Activated T-cell treated with anti-CD3 and anti-CD28 coated beads, Interleukin-2, amount 50 U/mL, for 72 hours (primary cell): ENCODE measurements around the gene PRRG1. TPM values are rescaled to one million over a fixed set of nuclear protein-coding genes. Genes with fewer than 3 reads are reported as not detected.
A peak's percentile ranks its signal among the peaks of the same experiment; 100 is the strongest.
"Not testable (repeated sequence)": the region's sequence is repeated elsewhere in the genome, so short reads cannot be mapped to it uniquely, and the experiment has no call there.

ENCODE experiments used
- ATAC-seq, 2 donors: fragments of 150-1000 bp; cut with Tn5 transposase; replicated peaks in 1 of 2; 2 replicates each; pipeline ENCODE4 v1.10.0; 2021; ENCODE audit warnings: moderate library complexity in 2 of 2, mild to moderate bottlenecking in 1 of 2
- DNase-seq, 2 donors: peaks; one replicate each; pipeline ENCODE4 v3.0.0; 2021 to 2022; ENCODE audit warnings: mixed read lengths in 1 of 2
- H3K27ac Mint-ChIP-seq: one replicate; pipeline ENCODE4 v1.8.0; 2022; ENCODE audit warnings: mild to moderate bottlenecking, moderate library complexity, mixed read lengths
- H3K27me3 Mint-ChIP-seq: one replicate; pipeline ENCODE4 v1.8.0; 2022; ENCODE audit warnings: low read depth, mixed read lengths
- H3K36me3 Mint-ChIP-seq, 2 donors: one replicate each; pipeline ENCODE4 v1.8.0; 2022; ENCODE audit warnings: mixed read lengths in 2 of 2, mild to moderate bottlenecking in 1 of 2; ENCODE audit not compliant: insufficient read depth in 2 of 2
- H3K4me1 Mint-ChIP-seq: one replicate; pipeline ENCODE4 v1.8.0; 2022; ENCODE audit warnings: low read depth, mixed read lengths
- H3K4me3 Mint-ChIP-seq, 2 donors: one replicate each; pipeline ENCODE4 v1.8.0; 2022; ENCODE audit warnings: mild to moderate bottlenecking in 2 of 2, mixed read lengths in 2 of 2, moderate library complexity in 2 of 2
- H3K9me3 Mint-ChIP-seq, 2 donors: one replicate each; pipeline ENCODE4 v1.8.0; 2022; ENCODE audit warnings: mixed read lengths in 2 of 2
- total RNA-seq, 2 donors: library from RNA; stranded (reverse); gene quantifications; one replicate each; pipeline ENCODE4 v1.2.3, GENCODE V29; 2022

Gene PRRG1
- total RNA-seq, 2 donors from 2014 or later, result not detected

- no peak overlapping the region for H3K4me3 Mint-ChIP-seq
- ATAC-seq, result no peak
- peaks cover 24% of the 10 kb centered on the region for H3K27me3 Mint-ChIP-seq
- H3K27ac Mint-ChIP-seq, result no peak overlapping the region
- DNase-seq, result no peak
- H3K36me3 Mint-ChIP-seq, result no peaks in the 10 kb centered on the region
- H3K9me3 Mint-ChIP-seq, result no peaks in the 10 kb centered on the region
- no peaks in the 10 kb centered on the region for H3K4me1 Mint-ChIP-seq
These were observed 105.5 kb downstream of the PRRG1 start for GRCh38 chrX:37454537-37455285.

DNA sequence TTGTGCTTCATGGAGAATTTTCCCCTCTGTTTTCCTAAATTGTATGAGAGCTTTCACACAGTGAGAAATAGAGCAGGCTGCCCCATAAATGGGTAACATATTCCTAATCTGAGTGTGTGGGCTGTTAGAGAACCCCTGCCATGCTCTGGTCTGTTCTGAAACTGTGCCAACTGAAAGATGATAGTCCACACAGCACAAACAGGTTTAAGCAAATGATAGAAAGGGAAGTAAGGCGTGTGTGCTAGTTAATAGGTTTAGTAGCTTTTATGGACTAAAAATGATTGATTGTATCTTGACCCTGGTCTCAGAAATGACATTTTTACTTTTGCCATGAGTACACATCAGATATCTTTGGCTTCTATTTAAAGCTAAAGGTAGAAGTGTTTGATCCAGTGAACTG is 106.2 kb downstream of the PRRG1 start:
- H3K36me3 Mint-ChIP-seq, result peaks cover 0 to 2% of the 10 kb centered on the region in 2 donors
- ATAC-seq, result no peak
- peaks cover 31% of the 10 kb centered on the region for H3K27me3 Mint-ChIP-seq
- no peak overlapping the region for H3K27ac Mint-ChIP-seq
- H3K4me3 Mint-ChIP-seq, result no peak overlapping the region
- no peaks in the 10 kb centered on the region for H3K4me1 Mint-ChIP-seq
- DNase-seq, result no peak
- no peaks in the 10 kb centered on the region for H3K9me3 Mint-ChIP-seq

GRCh38 chrX:37460285-37460684 is 111.1 kb downstream of the PRRG1 start:
- peak overlapping the region; percentile 38 for H3K27ac Mint-ChIP-seq
- not testable (repeated sequence) for H3K4me3 Mint-ChIP-seq, DNase-seq, H3K36me3 Mint-ChIP-seq, H3K9me3 Mint-ChIP-seq, H3K4me1 Mint-ChIP-seq, ATAC-seq
- H3K27me3 Mint-ChIP-seq, result peaks cover 35% of the 10 kb centered on the region

GRCh38 chrX:37462346-37462745 is 113.2 kb downstream of the PRRG1 start:
- Mint-ChIP-seq H3K27me3 (peaks cover 47% of the 10 kb centered on the region), H3K27ac (no peak overlapping the region), H3K36me3 (peaks cover 0 to 2% of the 10 kb centered on the region in 2 donors), H3K9me3 (peaks cover 0 to 3% of the 10 kb centered on the region in 2 donors), H3K4me1 (no peaks in the 10 kb centered on the region), H3K4me3 (no peak overlapping the region)
- DNase-seq, result no peak
- no peak for ATAC-seq

- no peak for ATAC-seq
- no peak for DNase-seq
- H3K27me3 Mint-ChIP-seq, result peaks cover 23% of the 10 kb centered on the region
- no peak overlapping the region for H3K4me3 Mint-ChIP-seq
- no peaks in the 10 kb centered on the region for H3K9me3 Mint-ChIP-seq
- no peaks in the 10 kb centered on the region for H3K36me3 Mint-ChIP-seq
- H3K27ac Mint-ChIP-seq, result no peak overlapping the region
- no peaks in the 10 kb centered on the region for H3K4me1 Mint-ChIP-seq
These were observed 119.1 kb downstream of the PRRG1 start for GRCh38 chrX:37468124-37468739.

- DNase-seq (no peak), ATAC-seq (no peak)
- Mint-ChIP-seq H3K4me3 (no peak overlapping the region), H3K36me3 (no peaks in the 10 kb centered on the region), H3K27me3 (peaks cover 20% of the 10 kb centered on the region), H3K27ac (no peak overlapping the region), H3K4me1 (no peaks in the 10 kb centered on the region), H3K9me3 (no peaks in the 10 kb centered on the region)
These were observed 121.5 kb downstream of the PRRG1 start for GRCh38 chrX:37470711-37471110.

- no peaks in the 10 kb centered on the region for H3K9me3 Mint-ChIP-seq
These were observed 123.7 kb downstream of the PRRG1 start for GRCh38 chrX:37472836-37473235.

GRCh38 chrX:37474478-37474877 is 125.3 kb downstream of the PRRG1 start:
- Mint-ChIP-seq H3K27ac (no peak overlapping the region), H3K9me3 (no peaks in the 10 kb centered on the region), H3K27me3 (peaks cover 20% of the 10 kb centered on the region), H3K4me3 (no peak overlapping the region), H3K4me1 (no peaks in the 10 kb centered on the region), H3K36me3 (no peaks in the 10 kb centered on the region)
- no peak for ATAC-seq
- DNase-seq, result no peak

More at GRCh38 chrX:37472836-37473235, 123.7 kb downstream of the PRRG1 start:
- no peak overlapping the region for H3K27ac Mint-ChIP-seq
- H3K4me3 Mint-ChIP-seq, result no peak overlapping the region
- H3K36me3 Mint-ChIP-seq, result no peaks in the 10 kb centered on the region
- no peak for DNase-seq
- peaks cover 18% of the 10 kb centered on the region for H3K27me3 Mint-ChIP-seq
- no peaks in the 10 kb centered on the region for H3K4me1 Mint-ChIP-seq
- no peak for ATAC-seq

GRCh38 chrX:37476571-37477170 is 127.5 kb downstream of the PRRG1 start:
- ATAC-seq, result no peak
- no peak for DNase-seq
- Mint-ChIP-seq H3K27me3 (peaks cover 22% of the 10 kb centered on the region), H3K27ac (no peak overlapping the region), H3K9me3 (no peaks in the 10 kb centered on the region), H3K36me3 (no peaks in the 10 kb centered on the region), H3K4me1 (no peaks in the 10 kb centered on the region), H3K4me3 (no peak overlapping the region)

DNA sequence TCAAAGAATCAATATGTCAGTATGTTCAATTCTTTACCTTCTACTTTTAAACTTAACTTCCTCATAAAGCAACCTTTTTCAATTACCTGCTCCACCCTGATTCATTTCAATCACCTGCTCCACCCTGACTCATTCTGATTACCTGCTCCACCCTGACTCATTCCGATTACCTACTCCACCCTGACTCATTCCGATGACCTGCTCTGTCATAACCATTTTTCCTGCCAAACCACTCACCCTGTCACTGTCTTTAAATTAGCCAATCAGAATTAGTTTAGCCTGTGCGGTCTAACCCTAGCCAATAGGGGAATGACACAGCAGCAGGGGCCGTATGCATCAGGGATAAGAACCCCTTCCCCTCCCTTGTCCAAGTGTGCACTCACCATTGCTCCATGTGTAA is 135.2 kb downstream of the PRRG1 start:
- not testable (repeated sequence) for ATAC-seq, H3K4me3 Mint-ChIP-seq, H3K27ac Mint-ChIP-seq, H3K9me3 Mint-ChIP-seq, H3K36me3 Mint-ChIP-seq, DNase-seq, H3K4me1 Mint-ChIP-seq
- peaks cover 21% of the 10 kb centered on the region for H3K27me3 Mint-ChIP-seq

DNA sequence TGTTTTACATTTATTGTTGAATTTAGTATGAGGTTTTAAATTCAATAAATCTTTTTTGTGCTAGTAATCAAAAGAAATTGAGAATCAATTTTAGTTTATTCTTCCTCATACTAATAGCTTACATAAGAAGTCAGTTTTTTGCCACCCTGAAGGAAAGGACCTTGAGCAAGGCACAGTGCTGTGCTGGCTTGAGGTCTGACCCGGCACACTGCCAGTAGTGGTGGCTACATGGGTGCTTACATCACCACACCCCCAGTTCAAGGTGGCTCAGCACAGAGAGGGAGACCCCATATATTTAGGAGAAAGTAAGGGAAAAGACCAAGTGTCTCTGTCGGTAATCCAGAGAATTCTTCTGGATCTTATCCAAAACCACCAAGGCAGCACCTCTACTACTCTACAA is 136.3 kb downstream of the PRRG1 start:
- Mint-ChIP-seq H3K9me3 (no peaks in the 10 kb centered on the region), H3K27me3 (peaks cover 19% of the 10 kb centered on the region), H3K4me3 (no peak overlapping the region), H3K27ac (no peak overlapping the region), H3K4me1 (no peaks in the 10 kb centered on the region), H3K36me3 (no peaks in the 10 kb centered on the region)
- ATAC-seq (no peak), DNase-seq (no peak)

GRCh38 chrX:37487271-37487670 is 138.1 kb downstream of the PRRG1 start:
- Mint-ChIP-seq H3K27me3 (peaks cover 19% of the 10 kb centered on the region), H3K9me3 (no peaks in the 10 kb centered on the region), H3K27ac (no peak overlapping the region), H3K4me3 (no peak overlapping the region), H3K36me3 (no peaks in the 10 kb centered on the region), H3K4me1 (no peaks in the 10 kb centered on the region)
- ATAC-seq, result no peak
- DNase-seq, result no peak

- Mint-ChIP-seq H3K4me1 (no peaks in the 10 kb centered on the region), H3K27me3 (peaks cover 14% of the 10 kb centered on the region), H3K4me3 (no peak overlapping the region), H3K27ac (no peak overlapping the region), H3K9me3 (no peaks in the 10 kb centered on the region), H3K36me3 (no peaks in the 10 kb centered on the region)
- ATAC-seq (no peak), DNase-seq (no peak)
These were observed 139.2 kb downstream of the PRRG1 start for GRCh38 chrX:37488323-37488722.
